ENCODE results near the gene GSTO2. TPM values are rescaled to one million over a fixed set of nuclear protein-coding genes. Genes with fewer than 3 reads are reported as not detected.

GSTO2 gene
- total and polyA plus RNA-seq, 2 of the 13 experiments (the other 11 are each of a cell fraction or from before 2014, with no cell fraction given): 2.1 to 7.9 TPM

GRCh38 chr10:104277785-104278184, 8.8 kb downstream of the GSTO2 start (continued):
- TF ChIP-seq PAXIP1 (CRISPR knock-in tag; conservative IDR thresholded peaks at IDR 0.05) (peak; percentile 79), KMT2A (CRISPR knock-in tag; IDR thresholded peaks at IDR 0.05) (no peak), ZSCAN21 (CRISPR knock-in tag; IDR thresholded peaks at IDR 0.05; ENCODE audit: borderline replicate concordance) (0 out of 2 replicates have a peak, but pooled peaks have one; percentile 37), SOX5 (CRISPR knock-in tag; IDR thresholded peaks at IDR 0.05; ENCODE audit: borderline replicate concordance) (peak; percentile 57; the same call in 1 of the 2 replicates), ARID5B (CRISPR knock-in tag; IDR thresholded peaks at IDR 0.05) (peak; percentile 85), MTA1 (CRISPR knock-in tag; IDR thresholded peaks at IDR 0.05; ENCODE audit: borderline replicate concordance) (no peak), ARID4A (CRISPR knock-in tag; IDR thresholded peaks at IDR 0.05; ENCODE audit: borderline replicate concordance) (no peak), FOXA1 (IDR thresholded peaks at IDR 0.05) (no peak), FOXA1 (CRISPR knock-in tag; IDR thresholded peaks at IDR 0.05) (peak; percentile 71), ZEB1 (IDR thresholded peaks at IDR 0.05; ENCODE audit: insufficient replicate concordance, low read depth) (peak; percentile 45), HMG20A (CRISPR knock-in tag; IDR thresholded peaks at IDR 0.05; ENCODE audit: borderline replicate concordance) (peak; percentile 31; the same call in 1 of the 2 replicates), NAIF1 (CRISPR knock-in tag; IDR thresholded peaks at IDR 0.05; ENCODE audit: borderline replicate concordance) (no peak)

Data from HepG2 (cell line).